Measurements from ENCODE around the gene SLC10A1. TPM values are rescaled to one million over a fixed set of nuclear protein-coding genes. Genes with fewer than 3 reads are reported as not detected.

SLC10A1 gene
- total and polyA plus RNA-seq, 4 donors, result 1.1 to 77.3 (median 60.3) TPM

GRCh38 chr14:69839661-69840060, 42.6 kb upstream of the SLC10A1 start:
- no peak for DNase-seq (ENCODE audit: low spot score)
- H3K4me3 ChIP-seq (ENCODE audit: low read depth in 1 of 3, low read length in 3 of 3), result no peak overlapping the region
- H3K27me3 ChIP-seq (ENCODE audit: control insufficient read depth in 4 of 4, insufficient read depth in 4 of 4, low read length in 3 of 4), result no peaks in the 10 kb centered on the region
- no peaks in the 10 kb centered on the region for H3K4me1 ChIP-seq (ENCODE audit: control insufficient read depth in 4 of 4, insufficient read depth in 4 of 4, low read length in 3 of 4)
- H3K9me3 ChIP-seq (ENCODE audit: control insufficient read depth in 4 of 4, low read length in 3 of 4), result no peaks in the 10 kb centered on the region
- no peak overlapping the region for H3K9ac ChIP-seq (ENCODE audit: low read depth in 1 of 2, low read length in 2 of 2)
- TF ChIP-seq YY1 (IDR thresholded peaks at IDR 0.05) (no peak), TAF1 (conservative IDR thresholded peaks at IDR 0.05) (no peak), JUND (IDR thresholded peaks at IDR 0.05) (no peak), NR2F2 (IDR thresholded peaks at IDR 0.05) (no peak), HNF4G (IDR thresholded peaks at IDR 0.05) (no peak), ZBTB33 (IDR thresholded peaks at IDR 0.05) (no peak), EGR1 (IDR thresholded peaks at IDR 0.05; ENCODE audit: low read depth in 2 of 2) (no peak), RAD21 (IDR thresholded peaks at IDR 0.05) (no peak), FOXA2 (IDR thresholded peaks at IDR 0.05) (no peak)
- TF ChIP-seq, protein P1, sequence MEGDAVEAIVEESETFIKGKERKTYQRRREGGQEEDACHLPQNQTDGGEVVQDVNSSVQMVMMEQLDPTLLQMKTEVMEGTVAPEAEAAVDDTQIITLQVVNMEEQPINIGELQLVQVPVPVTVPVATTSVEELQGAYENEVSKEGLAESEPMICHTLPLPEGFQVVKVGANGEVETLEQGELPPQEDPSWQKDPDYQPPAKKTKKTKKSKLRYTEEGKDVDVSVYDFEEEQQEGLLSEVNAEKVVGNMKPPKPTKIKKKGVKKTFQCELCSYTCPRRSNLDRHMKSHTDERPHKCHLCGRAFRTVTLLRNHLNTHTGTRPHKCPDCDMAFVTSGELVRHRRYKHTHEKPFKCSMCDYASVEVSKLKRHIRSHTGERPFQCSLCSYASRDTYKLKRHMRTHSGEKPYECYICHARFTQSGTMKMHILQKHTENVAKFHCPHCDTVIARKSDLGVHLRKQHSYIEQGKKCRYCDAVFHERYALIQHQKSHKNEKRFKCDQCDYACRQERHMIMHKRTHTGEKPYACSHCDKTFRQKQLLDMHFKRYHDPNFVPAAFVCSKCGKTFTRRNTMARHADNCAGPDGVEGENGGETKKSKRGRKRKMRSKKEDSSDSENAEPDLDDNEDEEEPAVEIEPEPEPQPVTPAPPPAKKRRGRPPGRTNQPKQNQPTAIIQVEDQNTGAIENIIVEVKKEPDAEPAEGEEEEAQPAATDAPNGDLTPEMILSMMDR (IDR thresholded peaks at IDR 0.05; ENCODE audit: low read depth, low read length, missing input control), result no peak
- 89% methylated on average over 3 of the region's 3 CpGs for WGBS
- H3K36me3 ChIP-seq (ENCODE audit: control insufficient read depth in 4 of 4, insufficient read depth in 3 of 4, low read depth in 1 of 4, low read length in 3 of 4), result no peaks in the 10 kb centered on the region
- no peak overlapping the region for H3K27ac ChIP-seq (ENCODE audit: low read depth in 1 of 2, low read length in 2 of 2)

- H3K9me3 ChIP-seq (ENCODE audit: control insufficient read depth in 4 of 4, low read length in 3 of 4), result no peaks in the 10 kb centered on the region
- H3K4me1 ChIP-seq (ENCODE audit: control insufficient read depth in 4 of 4, insufficient read depth in 4 of 4, low read length in 3 of 4), result no peaks in the 10 kb centered on the region
- 90% methylated on average over 3 of the region's 3 CpGs for WGBS
- H3K4me3 ChIP-seq (ENCODE audit: low read depth in 1 of 3, low read length in 3 of 3), result no peak overlapping the region
- no peak for DNase-seq (ENCODE audit: low spot score)
- no peak overlapping the region for H3K9ac ChIP-seq (ENCODE audit: low read depth in 1 of 2, low read length in 2 of 2)
- H3K36me3 ChIP-seq (ENCODE audit: control insufficient read depth in 4 of 4, insufficient read depth in 3 of 4, low read depth in 1 of 4, low read length in 3 of 4), result no peaks in the 10 kb centered on the region
- H3K27me3 ChIP-seq (ENCODE audit: control insufficient read depth in 4 of 4, insufficient read depth in 4 of 4, low read length in 3 of 4), result no peaks in the 10 kb centered on the region
- no peak for TF ChIP-seq RXRA (IDR thresholded peaks at IDR 0.05)
- no peak overlapping the region for H3K27ac ChIP-seq (ENCODE audit: low read depth in 1 of 2, low read length in 2 of 2)
Measured at GRCh38 chr14:69838881-69839416, 41.9 kb upstream of the SLC10A1 start.

GRCh38 chr14:69828879-69829278, 31.8 kb upstream of the SLC10A1 start:
- Histone ChIP-seq H3K27ac (ENCODE audit: low read depth in 1 of 2, low read length in 2 of 2) (no peak overlapping the region), H3K4me1 (ENCODE audit: control insufficient read depth in 4 of 4, insufficient read depth in 4 of 4, low read length in 3 of 4) (no peaks in the 10 kb centered on the region), H3K9ac (ENCODE audit: low read depth in 1 of 2, low read length in 2 of 2) (no peak overlapping the region), H3K36me3 (ENCODE audit: control insufficient read depth in 4 of 4, insufficient read depth in 3 of 4, low read depth in 1 of 4, low read length in 3 of 4) (no peaks in the 10 kb centered on the region), H3K9me3 (ENCODE audit: control insufficient read depth in 4 of 4, low read length in 3 of 4) (peaks cover 0 to 1% (median 0%) of the 10 kb centered on the region in 4 donors), H3K4me3 (ENCODE audit: low read depth in 1 of 3, low read length in 3 of 3) (no peak overlapping the region), H3K27me3 (ENCODE audit: control insufficient read depth in 4 of 4, insufficient read depth in 4 of 4, low read length in 3 of 4) (no peaks in the 10 kb centered on the region)
- no peak for DNase-seq (ENCODE audit: low spot score)
- 91% methylated on average over 4 of the region's 4 CpGs for WGBS
- no peak for TF ChIP-seq ATF3 (IDR thresholded peaks at IDR 0.05)
- no peak for TF ChIP-seq FOXA1 (IDR thresholded peaks at IDR 0.05)
- TF ChIP-seq SP1 (IDR thresholded peaks at IDR 0.05), result no peak
- no peak for TF ChIP-seq REST (IDR thresholded peaks at IDR 0.05)
- no peak for TF ChIP-seq HNF4A (conservative IDR thresholded peaks at IDR 0.05)
- no peak for TF ChIP-seq EGR1 (IDR thresholded peaks at IDR 0.05; ENCODE audit: low read depth in 2 of 2)
- no peak for TF ChIP-seq FOXA2 (IDR thresholded peaks at IDR 0.05)
- no peak for TF ChIP-seq HNF4G (IDR thresholded peaks at IDR 0.05)
- TF ChIP-seq RXRA (IDR thresholded peaks at IDR 0.05), result no peak
- TF ChIP-seq ZBTB33 (IDR thresholded peaks at IDR 0.05), result no peak
- TF ChIP-seq RAD21 (IDR thresholded peaks at IDR 0.05), result no peak
- TF ChIP-seq, protein P1 (IDR thresholded peaks at IDR 0.05; ENCODE audit: low read depth, low read length, missing input control), result no peak
